Measurements from ENCODE around the gene NFIC. TPM values are rescaled to one million over a fixed set of nuclear protein-coding genes. Genes with fewer than 3 reads are reported as not detected.
A peak's percentile ranks its signal among the peaks of the same experiment; 100 is the strongest.

The NFIC gene
- 10 to 100 TPM in 2 of 4 donors, 1 to 10 TPM in 2; 4.5 to 37.9 (median 8.2) TPM for polyA plus RNA-seq
- long read RNA-seq, donor 1, result 0 reads
- long read RNA-seq, donor 2, full-length matches to known transcripts, result 1 of 1 reads
- long read RNA-seq, donor 2, partial matches to known transcripts, result 0 of 1 reads
- long read RNA-seq, donor 2, other reads (novel, unspliced or antisense), result 0 of 1 reads
- long read RNA-seq, donor 3, partial matches to known transcripts, result 0 of 1 reads
- long read RNA-seq, donor 3, other reads (novel, unspliced or antisense), result 0 of 1 reads
- long read RNA-seq, donor 4, result 0 reads
- long read RNA-seq, donor 5, partial matches to known transcripts, result 0 of 1 reads
- long read RNA-seq, donor 5, other reads (novel, unspliced or antisense), result 0 of 1 reads
- long read RNA-seq, donor 6, partial matches to known transcripts, result 0 of 3 reads
- long read RNA-seq, donor 6, other reads (novel, unspliced or antisense), result 0 of 3 reads
- long read RNA-seq, donor 7, transcript NFIC-202 (10 exons, 1,755 nt), result major isoform, 11 of 18 reads
- long read RNA-seq, donor 7, partial matches to known transcripts, result 0 of 18 reads
- long read RNA-seq, donor 7, other reads (novel, unspliced or antisense), result 0 of 18 reads
- long read RNA-seq, donor 8, result 0 reads
- long read RNA-seq, donor 9, result 0 reads
- long read RNA-seq, donor 10, partial matches to known transcripts, result 0 of 8 reads
- long read RNA-seq, donor 10, other reads (novel, unspliced or antisense), result 0 of 8 reads

DNA sequence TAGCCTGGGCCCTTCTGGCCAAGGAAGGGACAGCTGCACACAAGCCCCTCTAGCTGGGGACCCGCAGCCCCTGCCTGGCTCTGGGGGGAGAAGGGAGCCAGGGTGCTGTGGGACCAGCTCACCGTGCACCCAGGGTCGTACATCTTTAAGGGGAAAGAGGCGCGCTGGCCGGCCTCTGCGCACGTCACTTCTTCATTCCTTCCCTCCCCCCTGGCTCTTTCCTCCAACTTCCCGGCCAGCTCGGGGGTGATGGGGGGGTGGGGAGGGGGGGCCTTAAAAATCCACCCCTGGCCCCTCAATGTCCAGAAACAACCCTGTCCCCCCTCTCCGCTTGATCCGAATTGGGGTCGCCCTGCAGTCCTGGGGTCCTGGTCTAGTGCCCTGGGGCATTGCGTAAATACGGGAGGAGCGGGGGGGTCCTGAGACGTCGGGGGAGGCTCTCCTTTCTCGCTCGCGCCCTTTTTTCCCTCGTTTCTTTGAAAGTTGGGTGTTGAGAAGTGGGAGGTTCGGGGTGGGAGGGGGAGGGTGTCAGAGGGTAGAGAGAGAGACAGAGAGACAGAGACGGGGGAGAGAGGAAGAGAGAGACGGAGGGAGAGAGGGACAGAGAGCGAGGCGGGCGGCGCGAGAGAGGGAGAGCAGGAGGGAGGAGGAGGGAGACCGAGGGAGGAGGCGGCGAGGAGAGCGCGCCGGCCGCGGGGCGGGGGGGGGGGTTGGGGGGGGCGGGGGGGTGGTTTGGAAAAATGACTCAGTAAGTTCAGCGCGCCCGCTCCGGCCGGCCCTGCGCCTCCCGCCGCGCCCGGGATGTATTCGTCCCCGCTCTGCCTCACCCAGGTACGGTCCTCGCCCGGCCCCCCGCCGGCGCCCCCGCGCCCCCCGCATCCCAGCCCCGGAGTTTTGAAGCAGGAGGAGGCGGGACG, at the start of gene NFIC:
NFIC (plus strand) TSS at position 748 of the 917 bp plus-strand sequence; CDS start at position 802, 54 bp downstream.
- DNase-seq (peak; percentile 40 to 47), FAIRE-seq (no peak)
- peak within 1 kb of the TSS; percentile 39 to 83 (median 63) for H3K27ac ChIP-seq (ENCODE audit: low read depth in 1 of 3, low read length in 2 of 3)
- WGBS, 3 donors, result 1 to 3% (median 2%) methylated on average over 17 to 52 of the region's 64 CpGs
- peaks cover 0 to 5% (median 0%) of the 10 kb centered on the region in 3 donors for H3K36me3 ChIP-seq (ENCODE audit: control insufficient read depth in 3 of 3, insufficient read depth in 2 of 3, low read depth in 1 of 3, low read length in 3 of 3)
- peak within 1 kb of the TSS; percentile 58 to 67 (median 60) for H3K4me3 ChIP-seq (ENCODE audit: low read depth in 1 of 3, low read length in 3 of 3)
- H3K9me3 ChIP-seq (ENCODE audit: control insufficient read depth in 2 of 2, insufficient read depth in 1 of 2, low read depth in 1 of 2, low read length in 1 of 2), result no peaks in the 10 kb centered on the region
- H3K27me3 ChIP-seq (ENCODE audit: control insufficient read depth in 3 of 3, insufficient read depth in 3 of 3, low read length in 3 of 3), result peaks cover 0 to 91% (median 0%) of the 10 kb centered on the region in 3 donors
- H3K4me1 ChIP-seq (ENCODE audit: control insufficient read depth in 3 of 3, insufficient read depth in 2 of 3, low read depth in 1 of 3, low read length in 2 of 3), result peaks cover 0 to 13% (median 2%) of the 10 kb centered on the region in 3 donors

DNA sequence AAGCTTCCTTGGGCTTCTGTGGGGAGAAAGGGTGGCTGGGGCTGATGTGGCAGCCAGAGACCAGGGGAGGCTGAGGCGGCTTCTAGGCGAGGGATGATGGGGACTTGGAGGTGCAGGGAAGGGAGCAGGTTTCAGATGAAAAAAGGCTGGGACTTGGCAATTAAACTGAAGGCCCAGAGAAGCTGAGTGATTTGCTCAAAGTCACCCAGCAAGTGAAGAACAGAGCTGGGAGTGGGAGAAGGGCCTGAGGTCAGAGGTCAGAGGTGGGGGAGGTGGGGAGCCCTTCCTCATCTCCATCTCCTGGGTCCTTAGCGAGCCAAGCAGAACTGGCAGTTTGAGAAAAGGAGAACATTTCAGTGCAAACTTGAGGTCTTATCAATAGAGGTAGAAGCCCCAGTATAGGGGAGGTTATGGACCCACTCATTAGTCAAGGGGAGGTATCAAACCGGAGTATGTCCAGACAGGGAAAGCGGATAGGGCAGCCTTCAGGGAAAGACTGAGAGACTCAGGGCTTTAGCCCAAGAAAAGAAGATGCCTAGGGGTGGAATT, 49.6 kb upstream of the NFIC start:
- H3K27me3 ChIP-seq (ENCODE audit: control insufficient read depth in 3 of 3, insufficient read depth in 3 of 3, low read length in 3 of 3), result peaks cover 0 to 12% (median 7%) of the 10 kb centered on the region in 3 donors
- H3K4me1 ChIP-seq (ENCODE audit: control insufficient read depth in 3 of 3, insufficient read depth in 2 of 3, low read depth in 1 of 3, low read length in 2 of 3), result no peaks in the 10 kb centered on the region
- 81 to 82% (median 81%) methylated on average over 5 of the region's 5 CpGs for WGBS, 3 donors
- no peak overlapping the region for H3K4me3 ChIP-seq (ENCODE audit: low read depth in 1 of 3, low read length in 3 of 3)
- FAIRE-seq, result no peak
- no peaks in the 10 kb centered on the region for H3K9me3 ChIP-seq (ENCODE audit: control insufficient read depth in 2 of 2, insufficient read depth in 1 of 2, low read depth in 1 of 2, low read length in 1 of 2)
- DNase-seq, result no peak
- H3K27ac ChIP-seq (ENCODE audit: low read depth in 1 of 3, low read length in 2 of 3), result no peak overlapping the region
- no peaks in the 10 kb centered on the region for H3K36me3 ChIP-seq (ENCODE audit: control insufficient read depth in 3 of 3, insufficient read depth in 2 of 3, low read depth in 1 of 3, low read length in 3 of 3)

DNA sequence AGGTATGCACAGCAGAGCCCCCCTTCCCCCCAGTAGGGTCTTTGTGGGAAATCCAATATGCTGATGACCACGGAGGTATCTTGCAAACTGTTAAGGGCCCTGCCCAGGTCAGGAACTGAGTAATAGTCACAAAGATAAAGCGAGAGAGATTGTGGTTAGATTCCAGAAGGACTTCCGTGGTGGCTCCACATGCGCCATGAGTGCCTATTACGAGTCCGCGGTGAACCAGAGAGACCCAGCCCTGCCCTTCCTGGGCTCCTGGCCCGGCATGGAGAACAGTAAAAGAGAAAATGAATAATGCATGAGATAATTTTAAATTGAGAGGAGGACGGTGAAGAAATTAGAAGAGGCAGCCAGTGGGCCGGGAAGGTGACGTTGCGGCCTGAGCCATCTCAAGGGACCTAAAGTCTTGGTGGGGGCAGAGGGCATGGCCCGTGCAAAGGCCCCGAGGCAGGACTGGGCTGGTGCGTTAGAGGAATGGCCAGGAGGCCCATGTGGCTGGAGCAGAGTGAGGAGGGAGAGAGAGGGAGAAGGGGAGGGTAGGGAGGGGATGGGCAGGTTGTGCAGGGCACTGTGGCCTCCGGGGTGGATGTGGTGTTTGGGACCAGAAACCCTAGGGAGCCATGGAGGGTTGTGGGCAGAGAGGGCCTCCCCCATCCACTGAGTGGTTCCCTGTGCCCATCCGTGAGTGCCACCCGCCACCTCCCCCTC, 46.6 kb upstream of the NFIC start:
- no peaks in the 10 kb centered on the region for H3K4me1 ChIP-seq (ENCODE audit: control insufficient read depth in 3 of 3, insufficient read depth in 2 of 3, low read depth in 1 of 3, low read length in 2 of 3)
- no peak overlapping the region for H3K27ac ChIP-seq (ENCODE audit: low read depth in 1 of 3, low read length in 2 of 3)
- H3K36me3 ChIP-seq (ENCODE audit: control insufficient read depth in 3 of 3, insufficient read depth in 2 of 3, low read depth in 1 of 3, low read length in 3 of 3), result no peaks in the 10 kb centered on the region
- H3K9me3 ChIP-seq (ENCODE audit: control insufficient read depth in 2 of 2, insufficient read depth in 1 of 2, low read depth in 1 of 2, low read length in 1 of 2), result no peaks in the 10 kb centered on the region
- DNase-seq, result no peak
- 45 to 62% (median 48%) methylated on average over 16 to 18 of the region's 18 CpGs for WGBS, 3 donors
- H3K4me3 ChIP-seq (ENCODE audit: low read depth in 1 of 3, low read length in 3 of 3), result no peak overlapping the region
- FAIRE-seq, result no peak
- H3K27me3 ChIP-seq (ENCODE audit: control insufficient read depth in 3 of 3, insufficient read depth in 3 of 3, low read length in 3 of 3), result no peaks in the 10 kb centered on the region

DNA sequence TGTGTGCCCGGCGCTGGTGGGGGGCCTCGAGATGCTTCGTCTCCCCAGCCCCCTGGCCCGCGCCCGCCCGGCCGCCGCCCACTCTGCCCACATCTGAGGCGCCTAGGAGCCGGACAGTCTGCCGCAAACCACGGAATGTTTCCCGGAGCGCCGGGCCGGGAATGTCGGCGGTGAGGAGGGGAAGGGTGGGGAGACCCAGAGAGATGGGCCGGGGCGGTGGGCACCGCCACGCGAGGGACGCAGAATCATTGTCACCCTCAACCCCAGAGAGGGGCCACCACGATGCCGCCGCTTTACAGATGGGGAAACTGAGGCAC, 46.1 kb upstream of the NFIC start:
- 63 to 66% (median 64%) methylated on average over 27 to 29 of the region's 29 CpGs for WGBS, 3 donors

DNA sequence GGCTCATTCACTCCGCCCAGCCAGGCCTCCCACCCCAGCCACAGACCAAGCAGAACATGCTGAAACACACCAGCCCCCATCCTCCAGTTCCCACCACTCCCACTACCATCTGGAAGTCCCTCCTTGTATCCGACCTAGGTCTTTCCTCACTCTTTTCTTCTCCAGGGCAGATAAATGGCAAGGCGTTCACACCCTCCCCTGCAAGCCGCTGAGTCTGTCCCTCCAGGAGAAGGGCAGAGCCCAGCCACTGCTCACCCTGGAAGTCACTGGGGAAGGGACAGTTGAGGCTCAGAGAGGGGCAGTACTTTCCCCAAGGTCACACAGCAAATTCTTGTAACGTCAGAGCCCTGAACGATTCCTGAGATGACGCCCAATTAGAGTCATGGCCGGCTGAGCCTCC, 45.5 kb upstream of the NFIC start:
- FAIRE-seq, result no peak
- H3K9me3 ChIP-seq (ENCODE audit: control insufficient read depth in 2 of 2, insufficient read depth in 1 of 2, low read depth in 1 of 2, low read length in 1 of 2), result peaks cover 0 to 2% of the 10 kb centered on the region in 2 donors
- H3K27ac ChIP-seq (ENCODE audit: low read depth in 1 of 3, low read length in 2 of 3), result no peak overlapping the region
- DNase-seq, result no peak
- H3K4me3 ChIP-seq (ENCODE audit: low read depth in 1 of 3, low read length in 3 of 3), result no peak overlapping the region
- no peaks in the 10 kb centered on the region for H3K27me3 ChIP-seq (ENCODE audit: control insufficient read depth in 3 of 3, insufficient read depth in 3 of 3, low read length in 3 of 3)
- no peaks in the 10 kb centered on the region for H3K4me1 ChIP-seq (ENCODE audit: control insufficient read depth in 3 of 3, insufficient read depth in 2 of 3, low read depth in 1 of 3, low read length in 2 of 3)
- 52 to 69% (median 64%) methylated on average over 8 of the region's 8 CpGs for WGBS, 3 donors
- H3K36me3 ChIP-seq (ENCODE audit: control insufficient read depth in 3 of 3, insufficient read depth in 2 of 3, low read depth in 1 of 3, low read length in 3 of 3), result no peaks in the 10 kb centered on the region

More for the DNA sequence above, 46.1 kb upstream of the NFIC start:
- DNase-seq (no peak), FAIRE-seq (no peak)
- Histone ChIP-seq H3K4me1 (ENCODE audit: control insufficient read depth in 3 of 3, insufficient read depth in 2 of 3, low read depth in 1 of 3, low read length in 2 of 3) (no peaks in the 10 kb centered on the region), H3K27ac (ENCODE audit: low read depth in 1 of 3, low read length in 2 of 3) (no peak overlapping the region), H3K9me3 (ENCODE audit: control insufficient read depth in 2 of 2, insufficient read depth in 1 of 2, low read depth in 1 of 2, low read length in 1 of 2) (peaks cover 0 to 2% of the 10 kb centered on the region in 2 donors), H3K27me3 (ENCODE audit: control insufficient read depth in 3 of 3, insufficient read depth in 3 of 3, low read length in 3 of 3) (no peaks in the 10 kb centered on the region), H3K36me3 (ENCODE audit: control insufficient read depth in 3 of 3, insufficient read depth in 2 of 3, low read depth in 1 of 3, low read length in 3 of 3) (no peaks in the 10 kb centered on the region), H3K4me3 (ENCODE audit: low read depth in 1 of 3, low read length in 3 of 3) (no peak overlapping the region)

DNA sequence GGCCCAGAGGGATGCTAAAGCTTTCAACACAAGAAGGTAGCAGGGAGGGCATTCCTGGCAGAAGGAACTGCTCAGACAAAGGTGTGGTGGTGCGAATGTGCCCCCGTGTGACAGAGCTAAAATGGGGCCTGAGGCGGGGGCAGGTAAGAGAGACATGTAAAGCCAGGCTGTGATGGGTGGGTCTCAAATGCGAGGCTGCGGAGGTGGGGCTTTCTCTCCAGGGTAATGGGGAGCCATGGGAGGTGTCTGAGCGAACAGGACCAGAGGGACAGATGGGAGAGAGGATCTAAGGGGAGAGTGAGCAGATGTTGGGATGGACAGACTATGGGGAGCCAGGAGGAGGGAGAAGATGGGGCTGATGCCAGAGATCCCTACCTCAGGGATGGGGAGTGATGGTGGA, 44.7 kb upstream of the NFIC start:
- WGBS, 3 donors, result 56 to 64% (median 62%) methylated on average over 6 of the region's 6 CpGs
- DNase-seq, result no peak

DNA sequence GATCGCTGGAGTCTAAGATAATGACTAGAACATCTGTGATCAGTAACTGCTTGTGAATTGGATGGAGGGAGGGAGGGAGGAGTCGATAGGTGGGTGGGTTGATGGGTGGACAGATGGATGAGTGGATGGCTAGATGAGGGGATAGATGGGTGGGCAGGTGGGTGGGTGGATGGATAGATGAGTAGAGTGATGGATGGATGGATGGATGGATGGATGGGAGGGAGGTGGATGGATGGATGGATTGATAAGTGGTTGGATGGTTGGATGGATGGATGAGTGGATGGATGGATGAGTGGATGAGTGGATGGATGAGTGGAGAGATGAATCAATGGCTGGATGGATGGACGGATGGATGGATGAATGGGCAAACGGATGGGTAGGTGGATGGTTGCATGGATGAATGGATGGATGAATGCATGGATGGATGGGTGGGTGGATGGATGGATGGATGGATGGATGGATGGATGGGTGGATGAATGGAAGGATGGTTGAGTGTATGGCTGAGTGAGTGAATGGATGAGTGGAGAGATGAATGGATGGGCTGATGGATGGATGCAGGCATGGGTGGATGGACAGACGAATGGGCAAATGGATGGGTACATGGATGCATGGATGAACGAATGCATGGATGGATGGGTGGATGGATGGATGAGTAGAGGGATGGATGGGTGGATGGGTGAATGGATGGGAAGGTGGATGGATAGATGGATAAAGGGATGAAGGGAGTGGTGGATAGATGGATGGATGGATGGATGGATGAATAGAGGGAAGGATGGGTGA, 44.0 kb upstream of the NFIC start:
- H3K27me3 ChIP-seq (ENCODE audit: control insufficient read depth in 3 of 3, insufficient read depth in 3 of 3, low read length in 3 of 3), result no peaks in the 10 kb centered on the region
- FAIRE-seq, result no peak
- 77 to 82% (median 80%) methylated on average over 6 of the region's 6 CpGs for WGBS, 3 donors

More for the DNA sequence above, 44.7 kb upstream of the NFIC start:
- H3K4me1 ChIP-seq (ENCODE audit: control insufficient read depth in 3 of 3, insufficient read depth in 2 of 3, low read depth in 1 of 3, low read length in 2 of 3), result no peaks in the 10 kb centered on the region
- no peak overlapping the region for H3K27ac ChIP-seq (ENCODE audit: low read depth in 1 of 3, low read length in 2 of 3)
- FAIRE-seq, result no peak
- no peaks in the 10 kb centered on the region for H3K36me3 ChIP-seq (ENCODE audit: control insufficient read depth in 3 of 3, insufficient read depth in 2 of 3, low read depth in 1 of 3, low read length in 3 of 3)
- H3K4me3 ChIP-seq (ENCODE audit: low read depth in 1 of 3, low read length in 3 of 3), result no peak overlapping the region
- peaks cover 0 to 2% of the 10 kb centered on the region in 2 donors for H3K9me3 ChIP-seq (ENCODE audit: control insufficient read depth in 2 of 2, insufficient read depth in 1 of 2, low read depth in 1 of 2, low read length in 1 of 2)
- H3K27me3 ChIP-seq (ENCODE audit: control insufficient read depth in 3 of 3, insufficient read depth in 3 of 3, low read length in 3 of 3), result no peaks in the 10 kb centered on the region

More for the DNA sequence above, 44.0 kb upstream of the NFIC start:
- Histone ChIP-seq H3K4me1 (ENCODE audit: control insufficient read depth in 3 of 3, insufficient read depth in 2 of 3, low read depth in 1 of 3, low read length in 2 of 3) (no peaks in the 10 kb centered on the region), H3K4me3 (ENCODE audit: low read depth in 1 of 3, low read length in 3 of 3) (no peak overlapping the region), H3K9me3 (ENCODE audit: control insufficient read depth in 2 of 2, insufficient read depth in 1 of 2, low read depth in 1 of 2, low read length in 1 of 2) (peaks cover 0 to 2% of the 10 kb centered on the region in 2 donors), H3K36me3 (ENCODE audit: control insufficient read depth in 3 of 3, insufficient read depth in 2 of 3, low read depth in 1 of 3, low read length in 3 of 3) (no peaks in the 10 kb centered on the region), H3K27ac (ENCODE audit: low read depth in 1 of 3, low read length in 2 of 3) (no peak overlapping the region)
- no peak for DNase-seq
